IPS-18a (cell line): ENCODE data around the gene KCNAB1.

Experiments
- H3K27ac ChIP-seq: one replicate; pipeline ENCODE4 v1.5.1; 2013; ENCODE audit warnings: low read length
- H3K27me3 ChIP-seq: one replicate; pipeline ENCODE4 v1.6.1; 2013; ENCODE audit warnings: mild to moderate bottlenecking, low read length; ENCODE audit not compliant: control insufficient read depth, insufficient read depth
- H3K36me3 ChIP-seq: one replicate; pipeline ENCODE4 v1.6.1; 2013; ENCODE audit warnings: low read depth, low read length; ENCODE audit not compliant: control insufficient read depth
- H3K4me1 ChIP-seq: one replicate; pipeline ENCODE4 v1.6.1; 2013; ENCODE audit warnings: low read depth, low read length; ENCODE audit not compliant: control insufficient read depth
- H3K4me3 ChIP-seq: one replicate; pipeline ENCODE4 v1.5.1; 2013; ENCODE audit warnings: low read length
- H3K9ac ChIP-seq: one replicate; pipeline ENCODE4 v1.6.1; 2013; ENCODE audit warnings: mild to moderate bottlenecking, low read length, moderate library complexity
- H3K9me3 ChIP-seq: one replicate; pipeline ENCODE4 v1.6.1; 2013; ENCODE audit warnings: low read depth, low read length; ENCODE audit not compliant: control insufficient read depth

The KCNAB1 gene

GRCh38 chr3:156495816-156496215, 375.4 kb downstream of the KCNAB1 start:
- no peak overlapping the region for H3K9ac ChIP-seq
- no peak overlapping the region for H3K4me3 ChIP-seq
- H3K4me1 ChIP-seq: no peaks in the 10 kb centered on the region
- H3K36me3 ChIP-seq: no peaks in the 10 kb centered on the region
- no peaks in the 10 kb centered on the region for H3K27me3 ChIP-seq
- H3K9me3 ChIP-seq: no peaks in the 10 kb centered on the region
- H3K27ac ChIP-seq: no peak overlapping the region

DNA sequence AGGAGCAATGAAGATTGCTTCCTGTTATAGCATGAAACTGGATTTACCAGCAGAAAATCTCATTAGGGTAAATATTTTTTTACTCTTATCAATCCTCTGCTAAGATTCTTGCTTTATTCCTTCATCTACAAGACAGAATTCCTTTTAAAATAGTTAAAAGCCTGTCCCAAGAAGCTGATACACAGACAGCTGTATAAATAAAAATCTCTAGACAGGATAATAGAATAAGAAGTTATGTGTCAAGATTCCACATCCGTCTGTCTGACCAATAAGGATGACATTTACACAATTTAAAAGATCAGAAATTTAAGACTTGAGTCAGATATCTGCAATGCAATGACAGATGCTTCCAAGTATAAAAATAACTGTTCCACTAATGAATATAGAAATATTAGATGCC, 376.9 kb downstream of the KCNAB1 start:
- Histone ChIP-seq H3K4me3 (no peak overlapping the region), H3K27ac (no peak overlapping the region), H3K9ac (no peak overlapping the region), H3K4me1 (no peaks in the 10 kb centered on the region), H3K36me3 (no peaks in the 10 kb centered on the region), H3K9me3 (no peaks in the 10 kb centered on the region), H3K27me3 (no peaks in the 10 kb centered on the region)

- H3K9ac ChIP-seq: no peak overlapping the region
- H3K36me3 ChIP-seq: no peaks in the 10 kb centered on the region
- no peaks in the 10 kb centered on the region for H3K4me1 ChIP-seq
- H3K4me3 ChIP-seq: no peak overlapping the region
- H3K27ac ChIP-seq: no peak overlapping the region
- no peaks in the 10 kb centered on the region for H3K9me3 ChIP-seq
- H3K27me3 ChIP-seq: no peaks in the 10 kb centered on the region
Measured at GRCh38 chr3:156498307-156498706, 377.9 kb downstream of the KCNAB1 start.

DNA sequence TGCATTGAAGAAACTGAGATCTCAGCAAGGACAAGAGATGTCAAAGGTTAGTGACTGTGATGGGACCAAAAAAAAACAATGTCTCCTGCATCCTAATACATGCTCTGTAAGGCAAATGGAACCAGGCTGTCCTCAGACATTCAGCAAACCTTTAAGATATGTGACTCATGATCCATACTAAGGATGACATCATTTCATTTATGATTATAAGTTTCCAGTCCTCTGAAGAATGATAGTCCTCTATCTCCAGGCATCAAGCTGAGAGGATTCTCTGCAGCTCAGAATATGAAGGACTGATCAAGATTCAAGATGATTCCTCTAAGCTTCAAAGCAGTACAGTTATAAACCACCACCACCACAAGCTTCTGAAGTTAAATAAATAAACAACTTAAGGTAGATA, 386.9 kb downstream of the KCNAB1 start:
- Histone ChIP-seq H3K9me3 (no peaks in the 10 kb centered on the region), H3K27ac (no peak overlapping the region), H3K4me3 (no peak overlapping the region), H3K9ac (no peak overlapping the region), H3K27me3 (no peaks in the 10 kb centered on the region), H3K4me1 (no peaks in the 10 kb centered on the region), H3K36me3 (no peaks in the 10 kb centered on the region)

GRCh38 chr3:156509189-156510174, 389.1 kb downstream of the KCNAB1 start:
- Histone ChIP-seq H3K27ac (no peak overlapping the region), H3K4me3 (no peak overlapping the region), H3K4me1 (no peaks in the 10 kb centered on the region), H3K9ac (no peak overlapping the region), H3K27me3 (no peaks in the 10 kb centered on the region), H3K36me3 (no peaks in the 10 kb centered on the region), H3K9me3 (no peaks in the 10 kb centered on the region)

DNA sequence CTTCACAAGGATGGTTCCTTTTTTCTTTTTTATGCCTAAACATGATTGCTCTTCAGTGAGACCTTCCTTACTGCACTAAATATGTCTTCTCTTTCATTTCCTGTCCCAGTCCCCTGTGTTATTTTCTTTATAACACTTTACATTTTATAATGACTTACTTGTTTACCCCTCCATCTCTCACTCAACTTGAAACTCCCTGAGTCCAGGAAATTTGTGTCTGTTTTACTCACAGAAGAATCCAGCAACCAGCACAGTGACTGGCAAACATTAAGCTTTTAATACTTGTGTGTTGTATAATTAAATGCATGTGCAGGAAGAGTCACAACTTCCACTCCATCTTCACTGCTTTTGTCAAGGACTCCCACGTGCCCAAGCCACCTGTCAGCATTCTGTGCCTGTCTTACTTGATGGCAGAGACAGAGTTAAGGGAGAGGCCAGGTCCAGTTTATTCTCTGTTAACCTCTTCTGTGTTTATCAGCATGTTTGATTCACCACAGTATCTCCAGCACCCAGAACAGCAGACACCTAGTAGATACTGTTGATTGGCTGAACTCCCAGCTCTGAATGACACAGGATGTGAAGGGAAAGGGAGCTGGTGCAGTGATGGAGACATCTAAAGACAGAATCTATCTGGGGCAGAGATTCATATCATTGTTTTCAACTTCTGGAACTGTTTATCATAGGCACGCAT, 391.8 kb downstream of the KCNAB1 start:
- no peaks in the 10 kb centered on the region for H3K36me3 ChIP-seq
- peaks cover 12% of the 10 kb centered on the region for H3K4me1 ChIP-seq
- H3K9me3 ChIP-seq: no peaks in the 10 kb centered on the region
- H3K27me3 ChIP-seq: no peaks in the 10 kb centered on the region
- no peak overlapping the region for H3K27ac ChIP-seq
- H3K4me3 ChIP-seq: no peak overlapping the region
- H3K9ac ChIP-seq: no peak overlapping the region

- H3K9me3 ChIP-seq: no peaks in the 10 kb centered on the region
- H3K9ac ChIP-seq: no peak overlapping the region
- no peak overlapping the region for H3K27ac ChIP-seq
- H3K36me3 ChIP-seq: no peaks in the 10 kb centered on the region
- no peak overlapping the region for H3K4me3 ChIP-seq
- peaks cover 12% of the 10 kb centered on the region for H3K4me1 ChIP-seq
- H3K27me3 ChIP-seq: no peaks in the 10 kb centered on the region
Measured at GRCh38 chr3:156513619-156514018, 393.2 kb downstream of the KCNAB1 start.

DNA sequence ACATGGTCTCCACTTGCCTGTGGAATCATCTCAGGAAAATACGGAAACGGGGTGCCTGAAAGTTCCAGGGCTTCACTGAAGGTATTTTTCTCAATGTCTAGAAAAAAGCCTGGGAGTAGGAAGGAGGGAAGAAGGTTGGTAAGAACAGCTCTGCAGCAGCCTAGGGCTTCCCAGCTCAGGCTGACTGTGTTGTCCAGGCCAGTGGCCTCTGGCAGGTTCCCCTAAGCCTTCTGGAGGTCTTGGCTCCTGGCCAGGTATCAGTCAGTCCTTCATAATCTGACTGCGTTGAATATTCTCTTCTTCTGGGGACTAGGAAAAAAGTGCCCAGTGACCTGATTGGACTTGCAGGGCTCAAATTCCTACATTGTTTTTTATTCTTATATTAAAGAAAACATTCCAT, 395.9 kb downstream of the KCNAB1 start:
- Histone ChIP-seq H3K9me3 (no peaks in the 10 kb centered on the region), H3K27me3 (no peaks in the 10 kb centered on the region), H3K9ac (no peak overlapping the region), H3K4me3 (no peak overlapping the region), H3K4me1 (peaks cover 12% of the 10 kb centered on the region), H3K27ac (no peak overlapping the region), H3K36me3 (no peaks in the 10 kb centered on the region)

- H3K27ac ChIP-seq: no peak overlapping the region
- no peaks in the 10 kb centered on the region for H3K9me3 ChIP-seq
- H3K9ac ChIP-seq: no peak overlapping the region
- peaks cover 12% of the 10 kb centered on the region for H3K4me1 ChIP-seq
- no peak overlapping the region for H3K4me3 ChIP-seq
- H3K36me3 ChIP-seq: no peaks in the 10 kb centered on the region
- no peaks in the 10 kb centered on the region for H3K27me3 ChIP-seq
Measured at GRCh38 chr3:156516961-156517360, 396.6 kb downstream of the KCNAB1 start.

DNA sequence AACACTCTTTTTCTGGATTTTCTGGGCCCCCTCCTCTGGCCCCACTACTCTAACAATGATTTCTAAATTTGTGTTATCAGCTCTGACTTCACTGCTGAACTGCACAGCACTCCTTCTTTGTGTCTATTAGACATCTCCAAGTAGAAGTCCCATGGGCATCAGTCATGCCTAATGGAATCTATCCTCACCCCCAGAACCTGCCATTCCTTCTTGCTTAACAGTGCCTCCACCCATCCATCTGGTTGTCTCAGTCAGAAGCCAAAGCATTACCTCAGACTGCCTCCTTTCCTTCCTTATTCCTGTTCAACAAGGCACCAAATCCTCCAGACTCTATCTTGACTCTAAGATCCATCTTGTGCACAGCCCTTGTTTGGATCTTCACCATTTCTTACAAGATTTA, 398.3 kb downstream of the KCNAB1 start:
- Histone ChIP-seq H3K27me3 (no peaks in the 10 kb centered on the region), H3K9ac (no peak overlapping the region), H3K4me1 (peaks cover 18% of the 10 kb centered on the region), H3K36me3 (no peaks in the 10 kb centered on the region), H3K27ac (no peak overlapping the region), H3K9me3 (no peaks in the 10 kb centered on the region), H3K4me3 (no peak overlapping the region)

DNA sequence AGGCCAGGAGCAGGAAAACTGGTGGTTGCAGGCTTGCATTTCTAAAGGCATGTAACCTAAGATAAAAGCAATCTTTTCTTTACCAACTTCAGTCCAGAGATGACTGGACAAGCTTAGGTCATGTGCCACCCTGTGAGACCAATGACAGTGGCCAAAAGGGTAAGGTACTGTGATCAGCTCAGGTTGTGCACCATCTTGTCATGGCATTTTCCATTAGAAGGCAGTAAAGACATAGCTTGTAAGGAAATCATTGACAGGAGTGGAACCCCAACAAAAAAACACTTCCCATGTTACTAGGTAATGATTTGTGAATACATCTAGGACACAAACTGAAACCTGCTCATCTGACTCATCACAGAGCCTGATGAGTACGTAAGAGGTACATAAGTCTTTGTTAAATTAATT, 399.4 kb downstream of the KCNAB1 start:
- Histone ChIP-seq H3K9ac (no peak overlapping the region), H3K36me3 (no peaks in the 10 kb centered on the region), H3K27me3 (no peaks in the 10 kb centered on the region), H3K4me1 (peaks cover 17% of the 10 kb centered on the region), H3K27ac (no peak overlapping the region), H3K9me3 (no peaks in the 10 kb centered on the region), H3K4me3 (no peak overlapping the region)
